Activated CD8-positive, alpha-beta memory T cell treated with anti-CD3 and anti-CD28 coated beads, Interleukin-2, amount 50 U/mL, for 4 hours (primary cell): Measurements from ENCODE around the gene SKAP1.
"Not testable (repeated sequence)": the region's sequence is repeated elsewhere in the genome, so short reads cannot be mapped to it uniquely, and the experiment has no call there.

Experiments
- DNase-seq: peaks from one replicate; pipeline ENCODE4 v3.0.0-alpha.2; 2020

Gene SKAP1

DNA sequence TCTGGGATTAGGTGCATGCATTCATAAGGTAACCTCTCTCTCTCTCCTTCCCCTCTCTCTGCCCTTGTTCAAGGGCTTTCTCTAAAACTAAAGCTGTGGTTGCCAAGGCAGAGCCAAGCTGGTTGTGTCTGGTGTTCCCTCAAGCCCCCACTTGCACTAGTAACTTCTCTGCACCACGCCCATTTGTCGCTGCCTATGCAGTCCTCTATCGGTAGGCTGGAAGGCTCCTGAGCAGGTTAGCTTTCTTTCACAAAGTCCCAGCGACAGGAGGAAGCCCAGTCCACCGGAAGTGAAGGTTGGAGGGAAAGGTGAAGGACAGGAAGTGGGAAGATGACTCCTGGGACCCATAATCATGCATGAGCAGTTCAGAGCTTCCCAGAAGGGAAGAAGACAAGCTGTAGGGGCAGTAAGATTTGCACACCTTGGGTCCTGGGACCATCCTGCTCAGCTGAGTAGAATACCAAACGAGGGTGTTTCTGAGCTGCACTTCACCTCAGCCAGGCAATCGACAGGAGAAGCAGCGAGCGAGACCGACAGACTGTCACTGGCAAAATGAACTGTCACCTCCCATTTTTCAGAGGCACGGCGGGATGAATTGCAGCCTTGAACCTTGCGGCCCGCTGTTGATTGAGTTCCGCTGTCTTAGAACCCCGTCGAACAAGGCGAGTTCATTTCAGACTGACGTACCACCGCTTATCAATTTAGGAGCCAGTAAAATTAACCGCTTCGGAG lies 14.7 kb upstream of the SKAP1 start:
- no peak for DNase-seq

DNA sequence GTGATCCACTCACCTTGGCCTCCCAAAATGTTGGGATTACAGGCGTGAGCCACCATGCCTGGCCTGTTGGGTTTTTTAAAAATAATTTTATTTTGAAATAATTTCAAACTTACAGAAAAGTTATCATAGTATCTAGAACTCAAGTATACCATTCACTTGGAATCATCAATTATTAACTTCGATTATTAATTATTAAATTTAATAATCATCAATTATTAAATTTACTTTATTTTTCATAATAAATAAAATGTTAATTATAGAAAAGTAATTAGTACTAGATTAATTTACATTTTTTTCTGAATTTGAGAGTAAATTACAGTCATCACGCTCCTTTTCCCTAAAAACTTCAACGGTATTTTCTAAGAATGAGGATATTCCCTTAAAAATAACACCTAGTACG lies 13.7 kb upstream of the SKAP1 start:
- DNase-seq: no peak

DNA sequence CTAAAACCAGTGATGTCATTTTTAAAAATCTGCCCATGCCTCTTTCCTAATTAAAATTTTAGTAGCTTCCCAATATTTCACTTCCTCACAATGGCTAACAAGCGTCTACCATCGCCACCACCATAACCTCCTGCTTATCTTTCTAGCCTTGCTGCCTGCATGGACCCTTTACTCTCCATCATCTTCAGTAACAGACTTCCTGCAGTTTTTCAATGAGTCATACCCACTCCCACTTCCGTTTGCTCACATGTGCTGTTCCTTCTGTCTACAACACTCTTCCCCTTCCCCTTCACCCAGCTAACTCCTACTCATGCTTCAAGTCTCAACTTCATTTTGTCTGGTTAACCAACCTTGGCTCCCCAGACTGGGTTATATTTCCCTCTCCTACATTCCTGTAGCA lies 12.8 kb upstream of the SKAP1 start:
- DNase-seq: no peak

DNA sequence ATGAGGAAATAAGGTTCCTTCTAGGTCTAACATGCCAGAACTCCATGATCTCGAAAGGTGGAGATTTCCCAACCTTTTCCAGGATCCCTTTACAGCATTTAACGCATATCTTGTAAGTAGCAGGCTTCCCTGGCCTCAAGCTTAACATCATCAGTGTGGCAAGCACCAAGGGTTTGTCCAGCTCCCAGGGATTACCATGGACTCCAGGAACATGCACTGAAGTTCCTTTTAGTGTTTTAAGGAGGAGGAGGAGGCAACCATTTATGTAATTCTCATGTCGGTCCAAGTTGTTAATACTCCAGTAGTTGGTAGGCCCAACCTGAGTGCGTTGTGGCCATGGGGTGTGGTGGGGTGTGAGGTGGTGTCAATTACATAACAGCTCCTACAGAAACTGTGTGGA lies 11.8 kb upstream of the SKAP1 start:
- DNase-seq: no peak

DNA sequence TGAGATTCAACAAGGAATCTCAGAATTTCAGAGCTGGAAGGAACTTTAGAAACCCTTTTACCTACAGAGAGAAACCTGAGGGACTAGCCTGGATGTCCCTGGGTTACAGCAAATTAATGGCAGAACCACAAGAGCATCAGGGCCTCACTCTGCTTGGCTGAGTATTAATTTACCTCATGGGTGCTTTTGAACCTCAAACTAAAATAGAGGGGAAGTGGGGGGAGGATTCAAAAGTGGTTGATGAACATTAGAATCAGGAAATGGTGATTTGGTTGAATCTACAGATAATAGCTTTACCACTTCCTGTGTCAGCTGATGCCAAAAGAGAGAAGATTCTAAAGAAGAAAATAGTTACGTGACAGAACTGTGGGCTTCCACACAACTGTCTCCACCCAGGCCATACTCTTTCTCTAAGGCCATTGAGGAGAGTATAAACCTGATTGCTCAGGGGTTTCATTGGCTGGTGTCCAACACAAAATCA lies 11.3 kb upstream of the SKAP1 start:
- no peak for DNase-seq

DNA sequence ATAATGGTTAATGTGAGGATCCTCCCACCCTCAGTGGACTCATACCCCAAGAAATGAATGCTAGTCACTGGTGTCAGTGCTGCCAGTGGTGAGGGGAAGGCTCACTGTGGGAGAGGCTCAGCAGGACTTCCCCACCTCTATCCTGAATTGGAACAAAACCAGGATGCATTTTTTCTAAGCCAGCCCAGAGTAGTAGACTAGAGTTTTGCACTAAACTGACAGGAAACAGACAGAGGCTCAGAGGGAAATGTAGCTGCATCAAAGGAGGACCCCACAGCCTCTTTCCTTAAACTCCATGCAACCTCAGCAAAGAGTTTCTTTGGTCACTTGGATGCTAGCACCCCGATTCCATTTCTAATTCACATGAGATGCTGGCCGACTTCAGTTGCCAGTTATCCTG lies 10.7 kb upstream of the SKAP1 start:
- DNase-seq: no peak

DNA sequence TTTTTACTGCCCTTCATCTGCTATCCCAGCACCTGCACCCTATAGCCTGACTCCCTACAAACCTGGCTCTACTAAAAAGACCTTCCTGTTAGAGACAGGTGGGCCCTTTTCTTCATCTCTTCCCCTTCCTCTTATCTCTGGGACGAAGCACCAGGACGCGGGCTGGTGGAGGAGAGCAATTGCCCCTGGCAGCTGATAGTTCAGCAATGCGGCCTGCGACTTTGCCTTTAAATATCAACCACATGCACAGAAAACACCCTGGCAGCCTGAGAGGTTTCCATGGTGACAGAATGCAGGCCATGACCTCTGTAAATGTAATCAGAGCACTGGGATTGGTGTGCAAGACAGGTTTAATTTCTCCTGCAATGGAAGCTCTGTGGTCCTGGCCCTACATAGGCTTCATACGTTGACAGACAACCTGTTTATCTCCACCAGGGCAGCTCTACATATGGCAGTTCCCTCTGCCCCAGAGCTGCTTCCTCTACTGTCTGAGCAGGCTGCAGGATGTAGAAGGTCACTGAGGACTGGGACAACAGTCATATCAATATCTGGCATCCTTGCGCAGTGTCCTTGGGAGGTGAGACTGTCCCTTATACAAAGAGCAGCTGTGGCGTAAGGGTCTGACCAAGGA lies 10.0 kb upstream of the SKAP1 start:
- peak; percentile 44 for DNase-seq

DNA sequence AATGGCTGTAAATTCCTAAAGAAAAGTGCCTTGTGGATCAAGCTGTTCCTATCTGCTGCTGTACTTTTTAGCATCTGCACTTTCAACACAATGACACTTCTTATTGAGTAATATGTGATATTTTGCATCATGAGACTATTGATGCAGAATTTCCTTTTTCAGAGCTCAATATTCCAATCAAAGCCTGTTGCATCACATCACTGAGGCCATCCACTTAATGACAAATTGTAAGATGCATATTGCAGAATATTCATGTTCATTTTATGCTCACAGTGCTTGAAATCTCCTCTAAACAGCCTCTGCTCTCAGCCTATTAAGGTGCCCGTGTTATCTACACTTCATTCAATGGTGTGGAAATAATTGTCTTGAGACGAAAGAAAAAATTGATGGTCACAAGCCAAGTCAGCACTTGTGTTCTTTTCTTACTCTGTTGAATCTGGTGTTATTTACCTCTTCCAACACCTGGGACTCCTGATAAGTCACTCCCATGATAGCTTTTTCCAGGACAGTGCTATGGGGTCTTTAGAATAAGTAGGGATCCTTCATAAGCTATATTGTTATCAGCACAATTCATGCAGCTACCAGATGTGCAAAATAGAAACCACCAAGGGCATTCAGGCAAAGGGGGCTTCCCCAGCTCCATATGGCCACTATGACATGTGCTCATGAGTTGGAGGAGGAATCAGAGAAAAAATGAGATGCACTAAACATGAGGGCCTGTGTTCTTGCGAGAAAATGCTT lies 9.3 kb upstream of the SKAP1 start:
- DNase-seq: no peak

DNA sequence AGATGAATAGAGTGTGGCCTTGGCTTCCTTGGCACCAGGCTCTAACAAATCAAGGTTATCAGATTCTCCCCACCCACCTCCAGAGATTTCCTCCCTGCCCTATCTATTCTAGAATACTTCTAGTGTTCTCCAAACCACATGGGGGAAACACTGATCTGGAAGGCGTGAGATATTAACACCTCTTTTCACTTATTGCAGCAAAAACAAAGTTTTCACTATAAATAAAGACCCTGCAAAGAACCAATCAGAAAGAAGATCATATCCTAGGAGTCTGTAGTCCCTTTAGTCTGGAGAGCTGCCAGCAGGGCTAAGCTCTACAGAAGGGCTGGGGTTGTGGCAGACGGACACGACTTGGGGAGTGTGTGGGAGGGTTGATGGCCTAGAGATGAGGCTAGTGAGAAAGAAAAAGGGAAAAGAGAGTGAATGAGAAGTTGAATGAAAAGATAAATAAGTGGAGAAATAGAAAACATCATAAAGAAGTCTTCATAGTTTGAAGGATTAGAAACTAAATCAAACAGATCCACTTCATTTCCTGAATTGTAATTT lies 8.6 kb upstream of the SKAP1 start:
- DNase-seq: no peak

DNA sequence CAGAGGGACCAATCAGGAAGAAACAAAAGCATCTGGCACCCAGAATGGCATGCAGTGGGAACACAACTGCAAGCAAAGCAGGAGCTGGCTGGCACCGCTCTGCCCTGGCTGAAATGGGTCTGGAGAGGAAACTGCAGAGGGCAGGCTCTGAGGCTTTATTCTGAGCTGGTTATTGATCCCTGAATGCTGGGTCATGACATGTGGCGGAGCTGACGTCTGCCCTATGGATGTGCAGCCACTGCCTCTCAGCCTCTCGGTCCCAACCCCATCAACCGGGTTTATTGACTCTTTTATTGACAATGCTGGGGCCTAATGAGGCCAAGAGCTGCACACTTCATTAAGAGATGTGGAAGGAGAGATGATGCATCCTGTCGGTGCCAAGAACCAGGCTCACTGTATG lies 3.9 kb upstream of the SKAP1 start:
- DNase-seq: no peak

DNA sequence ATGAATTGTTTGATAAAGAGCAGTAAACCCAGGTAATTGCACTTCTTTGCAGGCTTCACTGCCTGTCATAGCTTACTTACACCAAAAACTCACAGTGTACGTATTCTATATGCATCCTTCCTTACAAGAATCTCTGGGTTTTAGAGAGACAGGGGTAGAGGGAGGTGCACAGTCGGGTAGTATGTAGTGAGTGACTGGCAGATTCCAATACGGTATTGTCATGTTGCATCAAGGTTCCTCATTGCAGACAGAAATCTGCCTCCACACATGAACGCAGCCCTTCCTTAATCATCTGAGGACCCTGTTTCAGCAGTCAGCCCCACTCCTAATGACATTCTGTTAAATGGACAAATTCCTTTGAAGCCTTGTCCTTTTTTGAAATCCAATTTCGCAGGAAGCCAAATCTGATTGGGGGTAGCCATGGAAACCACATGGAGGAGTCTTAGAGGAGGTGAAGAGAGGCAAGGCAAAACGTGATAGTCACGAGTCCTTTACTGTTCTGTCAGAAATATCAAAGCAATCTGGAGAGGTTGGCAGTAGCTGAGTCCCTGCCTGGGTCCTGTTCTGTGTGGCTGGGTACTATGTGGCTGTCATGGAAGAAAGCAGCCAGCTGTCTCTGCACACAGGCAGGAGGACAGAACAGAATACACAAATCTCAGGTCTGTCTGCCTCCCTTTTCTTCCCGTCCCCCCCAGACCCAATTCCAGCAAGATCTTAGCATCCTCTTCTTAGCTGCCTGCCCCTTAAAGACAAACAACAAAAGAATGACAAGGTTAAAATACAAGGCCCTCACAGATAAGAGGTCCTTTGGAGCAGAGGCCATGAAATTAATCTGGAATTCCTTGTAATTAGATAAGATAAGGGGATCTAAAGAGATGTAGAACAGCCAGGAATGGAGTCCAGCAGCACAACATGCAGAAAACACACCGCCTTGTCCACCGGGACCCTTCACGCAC lies 3.1 kb upstream of the SKAP1 start:
- no peak for DNase-seq

DNA sequence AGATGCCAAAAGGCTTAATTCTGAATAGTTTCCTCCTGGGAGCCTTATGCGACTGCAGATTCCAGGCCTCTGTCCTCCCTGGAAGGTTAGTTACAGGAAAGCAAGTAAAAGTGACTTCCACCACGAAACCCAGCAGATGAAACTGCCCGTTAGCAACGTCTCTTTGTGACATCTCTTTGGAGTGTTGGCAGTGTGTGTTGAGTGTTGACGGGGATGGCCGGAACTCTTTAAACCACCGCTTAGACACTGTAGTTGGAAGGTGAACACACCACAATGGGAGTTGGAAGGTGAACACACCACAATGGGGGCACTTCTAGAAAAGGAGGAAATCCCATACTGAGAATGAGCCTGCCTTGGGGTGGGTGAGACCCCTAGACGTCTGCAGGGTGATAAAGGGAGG lies 858 bp downstream of the SKAP1 start:
- peak; percentile 31 for DNase-seq

DNA sequence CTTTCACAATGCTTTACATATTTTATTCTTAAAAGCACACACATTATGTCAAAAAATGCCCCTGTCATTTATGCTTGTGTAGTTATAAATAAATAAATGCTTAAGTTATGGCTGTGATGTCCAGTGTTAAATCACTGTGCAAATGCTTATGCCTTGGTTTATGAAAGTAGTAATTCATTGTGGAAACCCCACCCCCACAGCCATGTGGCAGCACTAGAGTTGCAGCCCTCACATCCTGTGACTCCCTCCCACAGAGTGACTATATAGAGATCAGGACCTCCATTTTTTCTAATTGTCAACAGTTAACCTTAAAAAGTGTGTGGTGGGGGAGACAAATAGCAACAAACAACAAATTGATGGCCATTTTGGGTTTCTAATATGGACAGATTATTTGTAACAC lies 2.4 kb downstream of the SKAP1 start:
- DNase-seq: peak; percentile 66

DNA sequence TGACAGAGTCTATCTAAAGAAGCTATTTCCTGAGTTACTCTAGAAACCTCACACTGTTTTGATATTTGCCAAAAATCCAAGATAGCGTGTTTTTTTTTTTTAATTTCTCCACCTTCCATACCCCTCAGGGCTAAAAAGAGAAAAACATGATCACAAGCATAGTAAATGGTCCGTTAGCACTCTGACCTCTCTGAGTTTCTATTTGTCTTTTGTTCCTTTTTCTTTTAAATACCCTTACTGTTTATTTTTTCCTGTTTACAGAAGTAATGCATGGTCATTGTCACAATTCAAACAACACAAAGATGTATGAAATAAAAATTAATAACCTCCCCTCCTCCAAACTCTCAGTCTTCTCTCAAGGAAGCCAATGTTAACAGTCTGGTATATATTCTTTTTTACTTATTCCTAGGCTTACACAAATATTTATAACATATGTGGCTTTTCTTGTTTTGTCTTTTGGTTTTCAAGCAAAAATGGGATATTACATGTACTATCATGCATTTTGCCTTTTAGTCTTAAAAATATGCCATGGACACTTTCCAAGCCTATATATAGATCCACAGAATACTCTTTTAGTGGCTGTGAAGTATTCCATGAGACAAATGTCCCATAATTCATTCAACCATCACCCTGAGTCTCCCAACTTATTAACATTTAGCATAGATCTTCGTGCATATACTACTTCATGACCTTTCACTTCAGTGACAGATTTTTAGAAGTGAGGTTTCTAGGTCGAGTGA lies 3.1 kb downstream of the SKAP1 start:
- DNase-seq: no peak

DNA sequence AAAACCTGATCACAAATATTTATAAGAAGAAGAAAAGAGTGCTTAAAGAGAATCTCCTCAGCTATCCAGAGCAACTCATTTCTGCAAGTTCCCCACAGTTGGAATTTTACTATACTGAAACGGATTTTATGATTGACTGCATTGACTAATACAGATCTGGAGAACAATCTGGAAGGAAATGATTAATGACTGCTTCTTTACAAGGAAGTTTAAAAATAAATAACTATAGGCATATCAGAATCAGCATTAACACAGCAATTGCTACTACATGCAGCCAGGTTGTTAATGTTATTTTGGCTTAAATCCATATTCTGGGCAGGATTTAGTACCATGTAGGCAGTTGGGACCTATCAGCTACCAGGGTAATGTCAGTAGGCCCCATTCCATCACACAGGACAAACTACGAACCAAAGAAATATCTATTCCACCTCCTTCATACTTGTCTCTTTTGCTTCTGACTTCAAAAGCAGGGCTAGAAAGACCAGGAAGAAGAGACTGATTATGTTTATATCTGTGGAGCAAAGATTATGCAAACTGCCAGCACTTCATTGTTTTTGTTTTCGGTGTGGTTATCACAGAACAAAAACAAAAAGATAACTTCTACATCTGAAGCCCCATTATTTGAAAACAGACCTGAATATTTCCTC lies 3.9 kb downstream of the SKAP1 start:
- DNase-seq: no peak

DNA sequence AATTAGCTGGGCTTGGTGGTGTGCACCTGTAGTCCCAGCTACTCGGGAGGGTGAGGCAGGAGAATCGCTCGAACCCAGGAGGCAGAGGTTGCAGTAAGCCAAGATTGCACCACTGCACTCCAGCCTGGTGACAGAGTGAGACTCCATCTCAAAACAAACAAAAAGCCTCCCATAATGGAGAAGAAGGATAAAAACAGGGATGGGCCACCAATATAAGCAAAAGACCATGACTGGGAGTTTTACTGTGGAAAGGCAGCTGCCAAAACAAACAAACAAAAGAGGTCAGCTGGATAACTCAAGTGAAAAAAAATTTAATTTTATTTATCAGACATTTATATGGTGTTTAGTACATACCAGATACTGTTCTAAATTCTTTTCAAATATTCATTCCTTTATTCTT lies 8.0 kb downstream of the SKAP1 start:
- DNase-seq: not testable (repeated sequence)

DNA sequence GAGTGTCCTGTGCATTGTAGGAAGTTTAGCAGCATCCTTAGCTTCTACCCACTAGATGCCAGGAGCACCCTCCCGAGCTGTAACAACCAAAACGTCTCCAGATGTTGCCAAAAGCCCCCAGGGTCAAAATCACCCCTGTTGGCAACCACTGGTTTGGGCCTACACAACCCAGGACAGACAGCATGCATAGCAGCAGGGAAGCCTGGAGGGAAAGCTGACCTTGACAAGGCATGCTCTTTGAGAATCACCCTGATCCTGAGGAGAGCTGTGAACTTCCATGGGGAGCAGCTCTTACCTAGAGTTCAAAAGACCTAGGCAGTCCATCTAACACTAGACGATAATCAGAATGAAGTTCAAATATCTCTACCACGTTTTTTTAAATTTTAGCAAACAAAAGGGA lies 9.2 kb downstream of the SKAP1 start:
- no peak for DNase-seq

DNA sequence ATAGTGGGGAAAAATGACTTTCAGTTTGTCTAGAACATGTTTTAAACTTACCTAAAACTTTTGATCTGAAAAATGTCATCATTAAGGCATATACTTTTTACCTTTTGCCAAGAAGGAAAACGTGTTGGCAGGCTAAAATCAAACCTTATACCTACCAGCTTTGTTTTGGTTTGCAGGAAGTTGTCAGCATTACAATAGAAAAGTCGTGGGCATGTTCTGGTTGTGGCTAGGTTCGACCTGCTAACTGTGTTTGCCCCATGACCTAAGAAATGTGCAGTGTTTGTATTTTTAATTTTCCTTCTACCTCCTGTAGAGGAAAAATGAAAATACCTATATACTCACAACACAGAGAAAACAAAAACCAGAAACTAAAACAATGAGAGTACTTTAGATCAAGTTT lies 13.0 kb downstream of the SKAP1 start:
- DNase-seq: no peak

DNA sequence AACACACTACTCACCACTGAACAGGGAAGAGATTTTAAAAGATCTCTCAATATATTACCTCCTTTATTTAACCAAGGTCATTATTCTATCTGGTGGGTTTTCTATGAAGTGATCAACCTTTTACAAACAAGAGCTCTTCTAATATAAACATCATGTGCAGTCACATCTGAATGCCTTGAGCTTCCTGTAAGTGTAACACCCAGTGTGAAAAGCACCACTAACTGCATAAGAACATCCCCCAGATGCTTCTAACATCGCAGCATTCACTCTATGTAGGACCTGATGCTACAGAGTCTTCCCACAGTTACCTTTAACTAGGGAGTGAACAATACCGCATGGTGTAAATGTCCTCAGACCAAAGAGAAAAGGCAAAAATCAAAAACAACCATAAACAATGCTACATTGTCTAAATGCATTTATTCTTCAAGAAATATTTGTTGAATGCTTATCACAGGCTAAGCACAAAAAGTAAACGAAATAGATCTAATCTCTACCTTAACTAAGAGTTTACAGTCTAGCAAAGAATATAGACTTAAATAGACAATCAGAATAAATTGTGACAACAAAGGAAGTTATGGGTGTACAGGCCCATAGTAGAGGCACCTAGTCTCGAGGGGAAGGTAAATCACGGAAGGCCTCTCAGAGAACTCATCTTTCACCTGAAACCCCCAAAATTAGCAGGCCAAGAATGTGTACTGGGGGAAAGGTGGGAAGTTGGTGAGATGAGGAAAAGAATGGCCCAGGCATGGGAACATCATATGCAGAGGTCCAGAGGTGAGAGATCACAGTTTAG lies 16.2 kb downstream of the SKAP1 start:
- DNase-seq: no peak

DNA sequence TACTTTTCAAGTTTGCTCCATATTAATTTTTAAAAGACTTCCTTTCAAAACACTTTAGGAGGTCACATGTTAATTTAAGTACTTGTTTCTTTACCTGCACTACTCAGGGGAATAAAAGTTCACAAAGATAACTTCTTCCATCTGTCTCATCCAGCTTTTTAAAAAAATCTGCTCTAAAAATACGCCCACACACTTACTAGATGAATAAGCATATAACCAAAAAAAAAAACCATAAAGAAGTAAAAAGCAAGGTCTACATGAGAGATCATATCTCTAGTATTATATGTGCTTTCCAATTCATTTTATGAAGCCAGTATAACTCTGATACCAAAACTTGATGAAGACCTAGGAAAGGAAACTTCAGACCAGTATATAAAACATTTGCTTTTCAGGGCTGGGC lies 17.2 kb downstream of the SKAP1 start:
- DNase-seq: no peak
